Lower leg skin (tissue), 4 donors: ENCODE results near the gene SNX1. TPM values are rescaled to one million over a fixed set of nuclear protein-coding genes. Genes with fewer than 3 reads are reported as not detected.
A peak's percentile ranks its signal among the peaks of the same experiment; 100 is the strongest.

Source experiments
- DNase-seq, 2 donors: peaks; one replicate each; pipeline ENCODE4 v3.0.0-alpha.2; 2019; ENCODE audit warnings: low spot score in 2 of 2
- H3K4me3 ChIP-seq: fragments of 200-600 bp; sonication (generic); 2 replicates; pipeline ENCODE4 v1.5.1; 2017; ENCODE audit warnings: mild to moderate bottlenecking, low read depth; ENCODE audit not compliant: poor library complexity, severe bottlenecking
- POLR2A ChIP-seq, 2 donors: fragments of 450-650 bp; IDR thresholded peaks; one replicate each; pipeline ENCODE4 v1.6.1; 2016 to 2017; ENCODE audit warnings: antibody characterized with exemption in 2 of 2, mild to moderate bottlenecking in 1 of 2, moderate library complexity in 1 of 2
- WGBS, 2 donors: methylation state at CpG; one replicate each; pipeline ENCODE4 v1.1.5; 2018; 5-methylcytosine and 5-hydroxymethylcytosine counted together
- intact Hi-C: fragments of 100-400 bp; cut with DNase I; formaldehyde crosslinking; loops from one replicate; pipeline ENCODE4 v1.15.0; 2023; ENCODE audit warnings: low total_unique reads
- total RNA-seq, 4 donors: library from RNA; depleted of rRNA; stranded (reverse); fragments of >200 nt; gene quantifications; one replicate each; pipeline ENCODE4 v1.1.0, GENCODE V29; 2016
- TF ChIP-seq, protein P1 (sequence below), 3 donors: fragments of 450-650 bp; IDR thresholded peaks; one replicate each; pipeline ENCODE4 v1.5.1; 2016; ENCODE audit warnings: antibody characterized with exemption in 3 of 3, mild to moderate bottlenecking in 3 of 3, moderate library complexity in 2 of 3

Gene SNX1
- total RNA-seq, 4 donors from 2014 or later: 51.3 to 94.9 (median 65.7) TPM

DNA sequence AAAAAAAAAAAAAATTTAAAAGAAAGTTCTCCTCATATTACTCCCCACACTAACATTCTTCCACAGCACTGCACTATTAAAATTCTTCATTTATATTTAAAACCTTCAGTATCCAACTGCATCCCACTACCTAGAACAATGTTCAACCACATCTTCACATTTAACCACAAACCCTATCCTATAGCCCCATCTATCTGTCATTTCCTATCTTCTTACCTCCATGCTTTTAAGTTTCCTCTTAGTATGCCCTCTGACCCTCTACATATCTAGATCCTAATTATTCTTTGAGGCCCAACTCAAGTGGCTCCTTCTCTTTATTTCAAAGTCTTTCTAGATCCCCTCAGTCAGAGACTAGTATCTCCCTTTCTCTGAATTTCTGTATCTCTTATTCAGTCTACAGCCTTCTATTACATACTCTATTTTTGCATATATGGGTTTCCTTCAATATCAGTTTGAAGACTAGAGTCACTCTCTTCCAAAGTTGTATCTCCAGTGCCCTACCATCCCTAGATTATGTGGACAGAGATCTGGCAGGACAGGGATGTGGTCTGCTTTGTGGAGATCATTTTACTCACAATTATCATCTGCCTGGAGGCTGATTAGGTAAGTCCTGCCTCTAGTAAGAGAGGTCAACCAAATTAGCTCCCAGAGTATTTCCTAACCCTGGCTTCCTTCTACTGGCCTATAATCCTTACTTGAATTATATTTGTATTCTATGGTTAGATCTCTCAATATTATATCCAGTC lies 3.5 kb upstream of the SNX1 start:
- TF ChIP-seq, protein P1, sequence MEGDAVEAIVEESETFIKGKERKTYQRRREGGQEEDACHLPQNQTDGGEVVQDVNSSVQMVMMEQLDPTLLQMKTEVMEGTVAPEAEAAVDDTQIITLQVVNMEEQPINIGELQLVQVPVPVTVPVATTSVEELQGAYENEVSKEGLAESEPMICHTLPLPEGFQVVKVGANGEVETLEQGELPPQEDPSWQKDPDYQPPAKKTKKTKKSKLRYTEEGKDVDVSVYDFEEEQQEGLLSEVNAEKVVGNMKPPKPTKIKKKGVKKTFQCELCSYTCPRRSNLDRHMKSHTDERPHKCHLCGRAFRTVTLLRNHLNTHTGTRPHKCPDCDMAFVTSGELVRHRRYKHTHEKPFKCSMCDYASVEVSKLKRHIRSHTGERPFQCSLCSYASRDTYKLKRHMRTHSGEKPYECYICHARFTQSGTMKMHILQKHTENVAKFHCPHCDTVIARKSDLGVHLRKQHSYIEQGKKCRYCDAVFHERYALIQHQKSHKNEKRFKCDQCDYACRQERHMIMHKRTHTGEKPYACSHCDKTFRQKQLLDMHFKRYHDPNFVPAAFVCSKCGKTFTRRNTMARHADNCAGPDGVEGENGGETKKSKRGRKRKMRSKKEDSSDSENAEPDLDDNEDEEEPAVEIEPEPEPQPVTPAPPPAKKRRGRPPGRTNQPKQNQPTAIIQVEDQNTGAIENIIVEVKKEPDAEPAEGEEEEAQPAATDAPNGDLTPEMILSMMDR (IDR thresholded peaks at IDR 0.05): no peak
- TF ChIP-seq POLR2A (IDR thresholded peaks at IDR 0.05): no peak
- intact Hi-C loops: loop anchor here (10.0 kb wide), 1 partner anchor 63 kb away; the partner anchor contains the start of gene SNX22
- H3K4me3 ChIP-seq: no peak overlapping the region
- no peak for DNase-seq

DNA sequence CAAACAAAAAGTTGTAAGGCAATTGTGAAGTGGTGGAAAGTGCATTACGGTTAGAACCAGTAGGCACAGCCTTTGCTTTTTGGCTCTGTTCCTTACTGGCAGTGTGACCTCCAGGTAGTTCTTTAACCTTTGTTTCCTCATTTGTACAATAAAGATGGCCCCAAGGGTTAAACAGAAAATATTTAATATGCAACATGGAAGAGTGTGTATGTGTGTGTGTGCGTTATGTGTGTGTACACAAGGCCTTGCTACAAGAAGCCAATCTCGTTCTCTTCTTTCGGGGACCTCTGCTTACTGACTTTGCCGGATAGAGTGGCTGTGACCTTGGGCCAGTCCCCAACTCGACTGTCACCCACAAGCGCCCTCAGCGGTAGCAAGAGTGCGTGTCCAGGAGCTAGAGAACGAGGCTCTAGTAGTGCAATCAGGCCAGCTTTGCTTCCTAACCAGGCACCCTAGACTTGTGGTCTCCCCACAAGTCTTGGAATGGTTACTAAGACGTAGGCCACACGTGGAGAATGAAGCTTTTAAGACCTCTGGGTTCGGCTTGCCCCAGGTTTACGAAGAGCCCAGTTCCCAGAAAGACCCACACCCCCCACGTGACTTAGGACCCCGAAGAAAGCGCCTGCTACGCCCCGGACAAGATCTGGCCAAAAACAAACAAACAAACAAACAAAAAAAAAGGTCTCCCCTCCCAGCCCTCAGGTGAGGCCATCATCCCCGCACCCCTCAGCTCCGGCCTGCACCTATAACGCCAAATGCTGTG lies 2.7 kb upstream of the SNX1 start:
- no peak for DNase-seq
- peak overlapping the region; percentile 64 for H3K4me3 ChIP-seq
- TF ChIP-seq POLR2A (IDR thresholded peaks at IDR 0.05): no peak
- TF ChIP-seq, protein P1 (IDR thresholded peaks at IDR 0.05): no peak
- 2 to 3% methylated on average over 22 of the region's 22 CpGs for WGBS, 2 donors
- intact Hi-C loops: loop anchor here (10.0 kb wide), 1 partner anchor 62 kb away; the partner anchor contains the start of gene SNX22

DNA sequence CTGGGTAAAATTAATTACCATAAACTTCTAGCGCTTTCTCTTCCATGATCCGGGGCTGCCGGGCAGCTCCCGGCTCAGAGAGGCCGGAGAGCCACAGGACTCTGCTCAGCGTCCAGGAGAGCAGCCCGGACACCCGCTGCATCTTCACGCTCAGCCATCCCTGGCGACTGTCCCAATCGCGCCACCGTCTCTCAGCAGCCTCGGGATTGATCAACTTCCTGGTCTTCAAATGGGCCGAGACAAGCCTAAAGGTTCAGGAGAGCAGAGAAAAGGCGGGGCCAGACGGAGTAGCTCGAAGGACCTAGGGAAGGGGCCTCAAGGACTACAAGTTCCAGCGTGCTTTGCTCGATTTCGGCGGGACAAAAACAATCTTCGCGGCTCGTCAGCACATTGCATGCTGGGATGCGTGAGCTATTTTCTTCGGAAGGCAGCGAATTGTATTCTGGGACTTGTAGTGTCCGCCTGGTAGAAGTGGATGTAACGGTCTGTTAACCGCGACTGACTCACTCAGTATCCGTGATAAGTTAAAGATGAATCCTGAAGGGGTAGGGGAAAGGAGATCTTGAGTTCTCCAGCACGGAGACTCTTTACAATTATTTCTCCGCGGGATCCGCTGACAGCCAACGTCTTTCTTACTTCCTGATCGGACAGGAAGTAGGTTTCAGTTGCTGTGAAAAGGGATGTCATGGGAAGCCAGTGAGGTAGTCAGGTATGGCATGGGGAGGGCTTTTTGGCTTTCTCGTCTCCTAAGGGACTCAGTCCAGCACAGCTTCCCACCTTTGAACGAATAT lies 2.0 kb upstream of the SNX1 start, which contains the start of gene CIAO2A:
CIAO2A (minus strand) TSS at position 212 of the 791 bp plus-strand sequence; CDS start at position 142, 70 bp downstream.
- DNase-seq: peak; percentile 97 to 98
- intact Hi-C loops: loop anchor here (10.0 kb wide), 1 partner anchor 61 kb away; the partner anchor contains the start of gene SNX22

DNA sequence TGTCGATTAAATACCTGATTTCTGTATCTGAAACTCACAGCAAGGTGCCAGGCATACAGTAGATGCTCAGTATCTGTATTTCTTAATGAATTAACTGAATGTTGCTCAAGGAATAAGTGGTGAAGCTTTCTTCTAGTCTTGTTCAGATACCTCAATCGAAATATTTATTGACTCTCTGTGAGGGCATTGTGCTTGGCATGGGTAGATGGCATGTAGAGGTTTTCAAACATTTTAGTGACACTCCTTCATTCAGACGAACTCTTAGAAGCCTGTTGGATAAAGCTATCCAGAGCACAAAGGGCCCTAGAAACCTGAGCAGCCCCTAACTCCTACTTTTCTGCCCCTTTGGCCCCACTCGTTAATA lies 369 bp upstream of the SNX1 start:
- TF ChIP-seq POLR2A (IDR thresholded peaks at IDR 0.05): no peak
- TF ChIP-seq, protein P1 (IDR thresholded peaks at IDR 0.05): no peak
- DNase-seq: no peak
- WGBS, 2 donors: 41 to 43% methylated on average over 4 of the region's 4 CpGs
- intact Hi-C loops: loop anchor here (10.0 kb wide), 1 partner anchor 59 kb away; the partner anchor contains the start of gene SNX22
- no peak overlapping the region for H3K4me3 ChIP-seq

More for the DNA sequence above, 2.0 kb upstream of the SNX1 start, which contains the start of gene CIAO2A:
- peak within 1 kb of the TSS; percentile 64 for H3K4me3 ChIP-seq
- TF ChIP-seq, protein P1 (IDR thresholded peaks at IDR 0.05): no peak
- TF ChIP-seq POLR2A (IDR thresholded peaks at IDR 0.05): no peak
- 0 to 1% methylated on average over 41 of the region's 41 CpGs for WGBS, 2 donors

DNA sequence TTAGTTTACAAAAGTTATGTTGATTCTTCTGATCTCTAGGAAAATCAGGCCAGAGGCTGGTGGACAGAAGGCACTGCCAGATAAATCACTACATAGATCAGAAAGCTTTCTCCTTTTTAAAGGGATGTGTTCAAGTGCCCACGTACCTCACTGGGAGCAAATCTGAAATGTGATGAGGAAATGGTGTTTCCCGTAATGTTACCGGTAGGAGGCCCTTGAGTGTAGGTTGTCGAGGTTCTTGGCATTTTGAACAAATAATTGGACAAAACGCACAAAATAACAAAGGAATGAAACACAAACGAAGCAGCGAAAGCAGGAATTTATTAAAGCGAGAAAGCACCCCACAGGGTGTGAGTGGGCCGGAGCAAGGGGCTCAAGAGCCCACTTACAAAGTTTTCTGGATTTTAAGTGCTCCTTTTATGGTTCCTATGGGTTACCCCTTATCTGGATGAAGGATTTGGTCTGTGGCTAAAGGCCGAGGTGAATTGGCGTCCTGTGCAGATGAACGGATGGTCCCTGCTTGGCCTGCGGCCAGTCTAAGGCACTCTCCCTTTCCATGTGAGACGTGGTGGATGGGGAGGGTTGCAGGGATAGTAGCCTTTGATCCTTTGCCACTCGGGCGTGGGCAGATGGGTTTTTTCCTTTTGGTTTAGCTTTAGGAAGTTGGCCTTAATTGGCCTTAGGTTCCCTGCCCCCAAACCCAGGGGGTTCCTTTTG lies 1.0 kb downstream of the SNX1 start:
- 3 to 4% methylated on average over 16 of the region's 16 CpGs for WGBS, 2 donors
- no peak for DNase-seq
- TF ChIP-seq, protein P1 (IDR thresholded peaks at IDR 0.05): no peak
- no peak for TF ChIP-seq POLR2A (IDR thresholded peaks at IDR 0.05)
- intact Hi-C loops: loop anchor here (10.0 kb wide), 1 partner anchor 58 kb away; the partner anchor contains the start of gene SNX22
- peak overlapping the region; percentile 83 for H3K4me3 ChIP-seq
